HG02763 (cell line): ENCODE results near the gene TALDO1.

Experiments
- ATAC-seq: cut with Tn5 transposase; IDR thresholded peaks from one replicate; pipeline ENCODE4 v1.9.1; 2021; ENCODE audit warnings: mild to moderate bottlenecking, moderate library complexity; ENCODE audit not compliant: unreplicated experiment

The TALDO1 gene

GRCh38 chr11:798093-798713 is 50.9 kb downstream of the TALDO1 start, which contains the start of gene SLC25A22:
Gene SLC25A22, minus strand, starts transcription at chr11:798281. Its CDS starts 3,275 bp downstream, at chr11:795006.
- ATAC-seq, result peak; percentile 69

- no peak for ATAC-seq
Observed at GRCh38 chr11:799641-800316, 52.5 kb downstream of the TALDO1 start.

- no peak for ATAC-seq
Observed at GRCh38 chr11:800473-800872, 53.2 kb downstream of the TALDO1 start.

GRCh38 chr11:801097-801780 is 54.0 kb downstream of the TALDO1 start:
- ATAC-seq, result no peak

GRCh38 chr11:802018-802617 is 54.9 kb downstream of the TALDO1 start:
- ATAC-seq, result no peak

- no peak for ATAC-seq
Observed at GRCh38 chr11:802693-803466, 55.6 kb downstream of the TALDO1 start.

- ATAC-seq, result no peak
Observed at GRCh38 chr11:803467-803742, 56.1 kb downstream of the TALDO1 start.

- no peak for ATAC-seq
Observed at GRCh38 chr11:803770-804598, 56.7 kb downstream of the TALDO1 start.

- no peak for ATAC-seq
Observed at GRCh38 chr11:804599-804964, 57.3 kb downstream of the TALDO1 start.

GRCh38 chr11:808427-809286 is 61.4 kb downstream of the TALDO1 start:
- ATAC-seq, result no peak

GRCh38 chr11:809287-810039 is 62.2 kb downstream of the TALDO1 start, which contains the start of gene RPLP2:
Gene RPLP2, plus strand, starts transcription at chr11:809967. Its CDS starts 268 bp downstream, at chr11:810235.
- peak; percentile 71 for ATAC-seq

- ATAC-seq, result no peak
Observed at GRCh38 chr11:810040-810567, 62.8 kb downstream of the TALDO1 start.

- no peak for ATAC-seq
Observed at GRCh38 chr11:811446-812245, 64.4 kb downstream of the TALDO1 start.

- no peak for ATAC-seq
Observed at GRCh38 chr11:812390-812789, 65.1 kb downstream of the TALDO1 start.

- no peak for ATAC-seq
Observed at GRCh38 chr11:813072-813455, 65.8 kb downstream of the TALDO1 start.

- no peak for ATAC-seq
Observed at GRCh38 chr11:813456-814096, 66.3 kb downstream of the TALDO1 start.
